DLD1 (cell line): Measurements from ENCODE around the gene ACP7.
"Not testable (repeated sequence)": the region's sequence is repeated elsewhere in the genome, so short reads cannot be mapped to it uniquely, and the experiment has no call there.

Experiments
- in situ Hi-C: cut with HindIII; loops from 2 replicates; pipeline ENCODE4 v1.10.0; 2017; ENCODE audit warnings: low sequenced_read_pairs

The ACP7 gene, protein sequence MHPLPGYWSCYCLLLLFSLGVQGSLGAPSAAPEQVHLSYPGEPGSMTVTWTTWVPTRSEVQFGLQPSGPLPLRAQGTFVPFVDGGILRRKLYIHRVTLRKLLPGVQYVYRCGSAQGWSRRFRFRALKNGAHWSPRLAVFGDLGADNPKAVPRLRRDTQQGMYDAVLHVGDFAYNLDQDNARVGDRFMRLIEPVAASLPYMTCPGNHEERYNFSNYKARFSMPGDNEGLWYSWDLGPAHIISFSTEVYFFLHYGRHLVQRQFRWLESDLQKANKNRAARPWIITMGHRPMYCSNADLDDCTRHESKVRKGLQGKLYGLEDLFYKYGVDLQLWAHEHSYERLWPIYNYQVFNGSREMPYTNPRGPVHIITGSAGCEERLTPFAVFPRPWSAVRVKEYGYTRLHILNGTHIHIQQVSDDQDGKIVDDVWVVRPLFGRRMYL

DNA sequence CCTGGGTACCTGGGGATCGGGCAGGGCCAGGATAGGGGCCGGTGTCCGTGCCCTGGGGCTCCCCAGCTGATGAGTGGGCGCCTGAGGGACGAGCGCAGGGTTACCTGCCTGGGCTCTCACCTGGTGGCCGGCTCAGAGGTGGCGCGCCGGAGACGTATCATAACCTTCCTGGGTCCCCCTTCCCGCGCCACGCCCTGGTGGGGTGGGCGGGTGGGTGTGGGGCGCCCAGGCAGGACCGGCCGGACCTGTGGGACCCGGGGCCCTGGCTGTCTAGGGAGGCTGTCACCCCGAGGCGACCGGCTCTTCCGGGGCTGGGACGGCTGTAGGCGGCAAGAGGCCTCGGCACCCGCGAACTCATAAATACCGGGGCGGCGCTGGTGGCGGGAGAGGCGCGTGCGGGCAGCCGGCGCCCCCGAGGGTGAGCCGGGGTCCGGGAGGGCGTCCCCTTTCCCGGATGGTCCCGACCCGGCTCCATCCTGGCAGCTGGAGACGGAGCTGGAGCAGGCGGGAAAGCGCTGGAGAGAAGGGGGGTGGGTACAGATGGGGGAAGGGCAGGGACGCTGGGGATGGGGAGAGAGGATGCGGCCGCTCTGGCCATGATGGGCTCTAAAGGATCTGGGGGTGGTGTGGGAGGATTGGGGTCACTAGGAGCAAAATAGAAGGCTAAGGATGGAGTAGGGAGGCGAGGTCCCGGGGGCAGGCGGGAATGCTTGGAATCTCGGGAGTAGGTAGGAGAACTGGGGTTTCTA is at the start of gene ACP7:
ACP7 (plus strand) TSS at position 386 of the 749 bp plus-strand sequence. CDS start 902 bp downstream, outside the sequence.
- in situ Hi-C loops, result no loop called here

DNA sequence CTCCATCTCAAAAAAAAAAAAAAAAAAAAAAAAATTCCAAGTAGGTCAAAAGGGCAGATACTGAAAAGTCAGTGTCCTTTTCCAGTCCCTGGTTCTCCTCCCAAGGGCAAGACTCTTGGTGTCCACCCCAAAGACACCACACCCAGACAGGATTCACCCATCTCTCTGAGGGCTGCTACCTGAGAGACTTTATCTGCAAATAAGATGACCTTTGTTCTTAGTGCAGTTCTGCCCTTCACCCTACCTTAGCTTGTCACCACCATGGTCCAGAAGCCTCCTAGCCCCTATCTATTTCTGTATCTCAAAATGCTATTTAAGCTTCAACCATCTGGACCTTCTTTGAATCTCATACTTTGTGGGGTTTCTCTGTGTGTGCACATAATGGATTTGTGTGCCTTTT is 47.6 kb upstream of the ACP7 start:
- in situ Hi-C loops, result no loop called here

DNA sequence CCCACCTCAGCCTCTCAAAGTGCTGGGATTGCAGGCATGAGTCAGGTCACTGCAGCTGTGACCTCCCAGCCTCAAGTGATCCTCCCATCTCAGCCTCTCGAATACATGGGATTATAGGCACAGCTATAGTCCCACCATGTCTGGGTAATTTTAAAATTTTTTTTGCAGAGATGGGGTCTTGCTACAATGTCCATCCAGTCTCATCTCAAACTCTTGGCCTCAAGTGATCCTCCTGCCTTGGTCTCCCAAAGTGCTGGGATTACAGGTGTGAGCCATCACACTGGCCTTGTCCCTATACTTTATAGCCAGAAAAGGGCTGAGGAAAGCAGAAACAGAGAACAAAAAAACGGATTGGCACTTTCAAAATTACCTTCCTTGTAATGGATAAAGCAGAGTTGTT is 47.0 kb upstream of the ACP7 start:
- in situ Hi-C loops, result no loop called here

DNA sequence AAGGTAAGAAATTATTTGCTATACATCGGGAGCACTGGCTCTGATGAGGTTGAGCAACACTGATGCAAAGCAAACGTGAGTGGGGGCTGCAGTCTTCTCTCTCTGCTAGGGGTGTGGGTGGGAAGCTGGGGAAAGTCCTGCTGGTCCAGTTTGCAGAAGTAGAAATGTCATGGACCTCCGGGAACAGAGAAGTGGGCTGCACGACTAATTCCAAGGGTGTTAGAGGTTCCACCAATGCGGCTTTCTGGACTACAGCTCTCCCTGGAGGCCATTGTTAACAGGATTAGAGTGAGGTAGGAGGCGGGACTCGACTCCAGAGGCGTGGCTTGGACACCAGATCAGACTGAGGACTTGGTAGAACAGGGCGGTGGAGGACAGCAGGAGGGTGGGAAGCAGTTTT is 46.1 kb upstream of the ACP7 start:
- in situ Hi-C loops, result no loop called here

DNA sequence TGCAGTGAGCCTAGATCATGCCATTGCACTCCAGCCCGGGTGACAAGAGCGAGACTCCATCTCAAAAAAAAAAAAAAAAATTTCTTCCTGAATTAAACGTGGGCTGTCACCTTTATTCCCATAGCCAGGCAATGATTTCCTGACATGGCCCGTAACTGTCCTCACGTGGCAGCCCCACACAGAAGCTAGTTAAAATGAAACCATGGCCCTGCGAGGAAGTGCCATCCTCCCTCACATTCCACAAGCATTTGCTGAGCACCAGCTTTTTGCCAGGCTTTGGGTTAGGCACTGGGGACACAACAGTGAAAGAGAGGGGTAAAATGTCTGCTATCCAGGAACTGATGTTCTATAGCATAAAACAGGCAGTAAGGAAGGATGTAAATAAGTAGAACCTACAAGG is 38.7 kb upstream of the ACP7 start:
- in situ Hi-C loops, result no loop called here

DNA sequence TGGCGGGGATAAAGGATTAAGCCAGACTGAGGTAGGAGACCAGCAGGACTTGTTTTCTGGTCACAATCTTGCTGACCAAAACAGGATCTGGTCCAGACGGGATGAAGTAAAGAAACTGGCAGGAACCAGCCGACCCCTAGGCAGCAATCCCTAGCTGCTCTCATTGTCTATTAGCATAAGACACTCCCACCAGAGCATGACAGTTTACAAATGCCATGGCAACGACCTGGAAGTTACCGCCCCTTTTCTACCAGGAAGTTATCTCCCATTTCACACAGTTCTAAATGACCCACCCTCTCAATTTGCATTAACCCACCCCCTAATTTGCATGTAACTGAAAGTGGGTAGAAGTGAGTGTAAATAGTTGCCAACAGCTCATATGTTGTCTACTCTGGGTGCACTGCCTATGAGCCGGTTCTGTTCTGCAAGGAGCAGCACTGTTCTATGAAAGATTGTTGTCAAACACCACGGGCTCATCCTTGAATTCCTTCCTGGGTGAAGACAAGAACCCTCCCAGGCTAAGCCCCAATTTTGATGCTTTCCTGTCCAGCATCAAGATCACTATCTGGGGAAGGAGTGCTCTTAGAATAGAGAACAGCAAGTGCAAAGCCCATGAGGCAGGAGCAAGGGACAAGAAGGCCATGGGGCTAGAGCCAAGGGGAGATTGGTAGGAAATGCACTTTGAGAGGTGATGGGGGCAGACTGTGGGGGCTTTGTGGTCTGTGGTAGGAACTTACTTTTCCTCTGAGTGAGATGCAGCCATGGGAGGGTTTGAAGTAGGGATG is 37.9 kb upstream of the ACP7 start:
- in situ Hi-C loops, result no loop called here

DNA sequence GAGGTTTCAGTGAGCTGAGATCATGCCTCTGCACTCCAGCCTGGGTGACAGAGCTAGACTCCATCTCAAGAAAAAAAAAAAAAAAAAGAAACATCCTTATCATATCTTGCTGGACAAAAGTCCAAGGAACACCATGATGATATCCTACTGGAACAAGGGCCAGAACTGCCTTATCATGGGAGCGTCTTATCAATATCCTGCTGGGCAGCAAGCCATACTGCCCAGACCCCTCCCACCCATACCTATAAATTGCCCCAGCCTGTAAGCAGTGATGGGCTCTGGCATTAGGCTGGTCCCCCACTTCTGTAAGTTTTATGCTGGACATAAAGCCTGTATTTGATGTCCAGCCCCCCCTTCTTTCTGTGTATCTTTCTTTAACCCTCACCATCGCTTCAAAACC is 37.1 kb upstream of the ACP7 start:
- in situ Hi-C loops, result no loop called here

DNA sequence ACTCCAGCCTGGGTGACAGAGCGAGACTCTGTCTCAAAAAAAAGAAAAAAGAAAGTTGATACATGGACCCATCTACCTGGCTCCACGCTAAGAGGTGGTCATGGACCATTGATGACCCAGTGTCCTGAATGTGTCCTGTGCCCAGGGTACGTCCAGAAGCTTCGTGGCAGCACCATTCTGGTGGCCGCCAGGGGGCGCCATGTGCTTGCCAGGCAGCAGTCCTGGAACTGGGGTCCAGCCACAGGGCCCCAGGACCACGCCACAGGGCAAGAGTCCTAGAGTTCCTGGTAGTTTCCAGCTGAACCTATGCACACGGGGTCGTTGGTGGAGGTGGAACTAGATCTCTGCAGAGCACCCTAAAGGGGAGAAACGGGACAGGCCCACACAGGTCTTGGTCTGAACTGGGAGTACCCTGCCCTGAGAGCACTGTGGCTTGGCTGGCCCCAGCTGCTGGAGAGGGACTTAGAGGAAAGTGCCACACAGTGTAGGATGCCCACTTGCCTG is 31.9 kb upstream of the ACP7 start:
- in situ Hi-C loops, result no loop called here

DNA sequence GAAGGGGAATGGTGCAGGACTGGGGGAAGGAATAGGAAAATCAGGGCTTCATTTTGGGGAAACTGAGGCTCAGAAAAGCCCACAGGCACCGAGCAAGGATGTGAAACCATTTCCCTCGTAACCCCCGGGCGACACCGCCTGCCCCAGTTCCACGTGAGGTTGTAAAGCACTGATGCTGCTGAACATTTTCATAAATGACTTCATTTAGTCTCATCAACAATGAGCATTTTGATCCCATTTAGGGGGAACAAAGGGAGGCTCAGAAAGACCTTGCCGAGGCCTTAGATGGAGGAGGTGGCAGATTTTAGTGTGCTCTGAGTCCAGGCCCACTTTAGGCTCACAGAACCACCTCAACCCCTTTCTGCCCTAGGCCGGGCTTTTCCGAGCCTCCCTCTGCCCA is 31.3 kb upstream of the ACP7 start:
- in situ Hi-C loops, result no loop called here

DNA sequence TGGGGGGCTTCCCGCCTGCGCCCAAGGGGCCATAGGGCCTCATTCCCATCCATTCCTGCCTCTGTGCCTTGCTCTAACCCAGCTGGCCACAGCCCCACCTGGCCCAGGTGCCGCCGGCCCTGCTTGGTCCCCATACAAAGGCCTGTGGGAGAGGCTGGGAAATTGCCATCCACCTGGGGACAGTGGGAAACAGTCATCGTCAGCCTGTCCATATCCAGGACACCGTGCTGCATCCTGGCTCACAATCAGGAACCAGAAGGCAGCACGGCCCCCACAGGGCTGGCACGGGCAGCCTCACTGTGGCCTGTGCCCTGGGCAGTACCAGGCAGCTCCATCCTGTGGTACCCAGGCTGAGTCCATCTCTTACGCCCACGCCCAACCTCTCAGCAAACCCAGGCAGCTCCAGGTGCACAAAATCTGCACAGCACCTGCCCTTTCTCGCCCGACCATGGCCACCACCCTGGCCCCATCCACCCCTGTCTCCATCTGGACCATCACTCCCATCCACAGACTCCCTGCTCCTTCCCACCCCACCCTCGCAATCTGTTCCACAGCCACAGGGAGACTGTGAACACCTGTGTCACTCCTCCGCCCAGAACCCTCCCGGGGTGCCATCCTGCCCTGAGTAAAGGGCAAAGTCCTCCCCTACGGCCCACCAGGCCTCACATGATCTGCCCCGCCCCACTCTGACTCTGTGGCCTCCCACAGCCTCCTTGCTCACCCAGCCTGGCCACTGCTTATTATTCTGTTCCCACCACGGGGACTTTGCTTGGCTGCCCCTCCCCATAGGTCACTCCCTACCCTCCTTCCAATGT is 30.7 kb upstream of the ACP7 start:
- in situ Hi-C loops, result no loop called here

DNA sequence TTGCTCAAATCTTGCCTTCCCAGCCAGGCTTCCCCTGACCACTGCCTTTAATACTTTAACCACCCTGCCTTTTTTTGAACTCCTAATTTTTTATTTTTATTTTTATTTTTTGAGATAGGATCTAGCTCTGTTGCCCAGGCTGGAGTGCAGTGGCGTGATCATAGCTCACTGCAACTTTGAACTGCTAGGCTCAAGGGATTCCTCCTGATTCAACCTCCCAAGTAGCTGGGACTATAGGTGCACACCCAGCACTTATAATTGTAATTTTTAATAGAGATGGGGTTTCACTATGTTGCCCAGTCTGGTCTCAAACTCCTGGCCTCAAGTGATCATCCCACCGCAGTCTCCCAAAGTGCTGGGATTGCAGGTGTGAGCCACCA is 30.1 kb upstream of the ACP7 start:
- in situ Hi-C loops, result no loop called here

DNA sequence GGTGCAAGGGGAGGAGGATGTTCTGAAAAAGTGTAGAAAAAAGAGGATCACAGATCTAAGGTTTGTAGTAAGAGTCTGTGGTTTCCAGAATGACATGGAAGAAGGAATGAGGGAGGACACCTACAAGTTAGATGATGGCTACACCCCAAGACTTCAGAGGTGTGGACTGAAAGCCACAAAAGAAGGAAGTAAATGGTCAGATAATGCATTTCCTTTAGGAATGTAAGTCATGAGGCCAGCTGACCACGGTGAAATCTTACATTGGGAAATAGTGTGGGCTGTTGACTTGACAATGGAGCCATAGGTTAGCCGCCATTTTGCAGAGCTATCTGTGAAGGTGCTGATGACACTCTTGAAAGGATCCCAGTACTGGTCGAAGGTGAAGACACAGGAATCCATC is 26.6 kb upstream of the ACP7 start:
- in situ Hi-C loops, result no loop called here

DNA sequence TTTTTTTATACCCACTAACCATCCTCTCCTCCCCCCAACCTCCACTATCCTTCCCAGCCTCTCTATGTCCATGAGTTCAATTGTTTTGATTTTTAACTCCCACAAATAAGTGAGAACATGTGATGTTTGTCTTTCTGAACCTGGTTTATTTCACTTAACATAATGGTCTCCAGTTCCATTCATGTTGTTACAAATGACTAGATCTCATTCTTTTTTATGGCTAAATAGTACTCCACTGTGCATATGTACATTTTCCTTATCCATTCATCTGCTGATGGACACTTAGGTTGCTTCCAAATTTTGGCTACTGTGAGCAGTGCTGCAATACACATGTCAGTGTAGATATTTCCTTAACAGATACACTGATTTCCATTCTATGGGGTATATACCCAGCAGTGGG is 24.9 kb upstream of the ACP7 start:
- in situ Hi-C loops, result no loop called here

DNA sequence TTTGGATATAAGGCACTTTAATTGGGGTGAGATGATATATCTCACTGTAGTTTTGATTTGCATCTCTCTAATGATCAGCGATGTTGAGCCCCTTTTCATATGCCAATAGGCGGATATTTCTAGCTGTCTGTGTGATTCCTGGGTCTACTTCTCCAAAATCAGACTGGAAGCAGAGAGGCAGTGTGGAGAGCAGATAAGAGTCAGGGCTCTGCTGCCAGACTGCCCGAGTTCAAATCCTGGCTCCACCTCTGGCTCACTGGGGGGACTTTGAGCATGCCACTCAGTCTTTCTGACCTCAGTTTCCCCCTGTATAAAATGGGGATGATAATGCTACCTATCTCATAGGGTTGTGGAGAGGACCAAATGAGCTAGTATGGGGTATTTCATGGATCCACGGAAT is 24.0 kb upstream of the ACP7 start:
- in situ Hi-C loops, result no loop called here

DNA sequence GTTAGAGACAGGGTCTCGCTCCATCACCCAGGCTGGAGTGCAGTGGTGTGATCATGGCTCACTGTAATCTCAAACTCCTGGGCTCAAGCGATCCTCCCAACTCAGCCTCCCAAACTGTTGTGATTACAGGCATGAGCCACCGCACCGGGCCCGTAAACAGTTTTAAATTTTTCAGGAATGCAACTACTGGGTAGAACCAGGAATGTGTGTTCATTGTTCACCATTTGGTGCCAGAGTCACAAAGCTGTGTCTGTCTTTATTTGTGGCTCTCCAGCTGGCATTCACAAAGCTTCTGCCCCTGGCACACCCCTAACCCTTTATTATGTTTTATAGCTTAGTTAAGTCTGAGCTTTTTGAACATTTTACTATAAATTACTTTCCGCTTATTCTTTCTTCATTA is 19.8 kb upstream of the ACP7 start:
- in situ Hi-C loops, result no loop called here

DNA sequence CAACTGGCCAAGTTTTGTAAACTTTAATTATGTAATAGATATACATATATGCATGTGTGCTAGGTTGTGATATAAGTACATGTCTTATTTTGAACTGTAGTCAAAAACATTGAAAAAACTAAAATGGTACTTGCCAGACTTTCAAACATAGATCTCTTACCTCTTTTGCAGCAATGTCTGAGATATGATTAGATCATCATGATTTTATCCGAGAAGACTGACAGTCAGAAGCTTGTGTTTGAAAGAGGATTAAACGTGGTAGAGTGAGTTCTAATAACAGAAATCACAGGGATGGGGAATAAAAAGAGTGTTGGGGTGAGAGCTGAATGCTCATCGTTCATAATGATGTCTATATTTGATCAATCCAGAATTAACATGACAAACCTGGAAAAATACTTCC is 18.2 kb upstream of the ACP7 start:
- in situ Hi-C loops, result no loop called here

DNA sequence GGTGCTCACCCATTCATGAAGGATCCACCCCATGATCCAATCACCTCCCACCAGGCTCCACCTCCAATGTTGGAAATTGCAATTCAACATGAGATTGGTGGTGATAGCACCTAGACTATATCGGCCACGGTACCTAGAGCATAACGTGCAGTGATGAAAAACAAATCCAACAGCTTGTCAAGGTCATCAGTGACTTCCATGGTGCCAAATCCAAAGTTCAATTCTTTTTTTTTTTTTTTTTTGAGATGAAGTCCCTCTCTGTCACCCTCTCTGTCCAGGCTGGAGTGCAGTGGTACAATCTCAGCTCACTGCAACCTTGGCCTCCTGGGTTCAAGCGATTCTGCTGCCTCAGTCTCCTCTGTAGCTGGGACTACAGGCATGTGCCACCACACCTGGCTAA is 17.1 kb upstream of the ACP7 start:
- in situ Hi-C loops, result no loop called here

DNA sequence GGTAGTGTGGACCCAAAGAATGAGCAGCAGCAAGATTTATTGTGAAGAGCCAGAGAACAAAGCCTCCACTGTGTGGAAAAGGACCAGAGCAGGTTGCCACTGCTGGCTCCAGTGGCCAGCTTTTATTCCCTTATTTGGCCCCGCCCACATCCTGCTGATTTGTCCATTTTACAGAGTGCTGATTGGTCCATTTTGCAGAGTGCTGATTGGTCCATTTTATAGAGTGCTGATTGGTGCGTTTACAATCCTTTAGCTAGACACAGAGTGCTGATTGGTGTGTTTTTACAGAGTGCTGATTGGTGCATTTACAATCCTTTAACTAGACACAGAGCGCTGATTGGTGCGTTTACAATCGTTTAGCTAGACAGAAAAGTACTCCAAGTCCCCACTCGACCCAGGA is 15.9 kb upstream of the ACP7 start:
- in situ Hi-C loops, result not testable (repeated sequence)

DNA sequence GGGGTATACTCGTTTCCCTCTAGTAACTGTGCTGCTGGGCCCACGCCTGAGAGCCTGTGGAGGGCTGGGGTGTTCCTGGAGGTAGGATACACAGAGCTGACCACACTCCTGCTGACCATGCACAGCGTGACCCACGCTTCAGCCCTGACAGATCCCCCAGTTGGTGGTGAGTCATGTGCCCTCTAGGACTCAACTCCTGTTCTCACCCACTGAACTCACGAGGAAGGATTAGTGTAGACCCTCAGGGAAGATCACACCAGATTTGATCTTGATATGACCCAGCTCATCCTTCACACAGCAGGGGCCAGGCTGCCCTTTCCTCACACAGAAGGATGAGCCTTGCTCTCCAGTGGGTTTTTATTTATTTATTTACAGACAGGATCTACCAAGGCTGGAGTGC is 13.3 kb upstream of the ACP7 start:
- in situ Hi-C loops, result no loop called here

DNA sequence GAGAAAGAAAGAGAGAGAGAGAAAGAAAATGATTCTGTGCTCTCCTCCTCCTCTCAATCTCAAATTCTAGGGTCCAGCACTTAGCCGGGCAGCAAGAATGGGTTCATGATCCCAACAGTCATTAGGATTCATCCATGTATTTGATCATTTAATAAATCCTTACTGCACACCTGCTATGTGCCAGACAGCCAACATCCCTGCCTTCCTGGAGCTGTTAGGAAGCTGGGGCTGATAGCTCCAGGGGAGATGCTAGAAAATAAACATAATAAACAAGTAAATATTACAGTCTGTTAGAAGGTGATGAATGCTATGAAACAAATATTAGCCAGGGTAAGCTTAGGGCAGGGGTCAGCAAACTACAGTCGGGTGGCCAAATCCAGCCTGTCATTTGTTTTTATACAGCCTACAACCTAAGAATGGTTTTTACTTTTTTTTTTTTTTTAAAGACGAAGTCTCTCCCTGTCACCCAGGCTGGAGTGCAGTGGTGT is 9.9 kb upstream of the ACP7 start:
- in situ Hi-C loops, result no loop called here
